ENCODE measurements around the gene VWC2.
A peak's percentile ranks its signal among the peaks of the same experiment; 100 is the strongest.

- TF ChIP-seq MAFF (IDR thresholded peaks at IDR 0.05; ENCODE audit: low read depth, low read length) (no peak), ZNF367 (CRISPR knock-in tag; IDR thresholded peaks at IDR 0.05; ENCODE audit: borderline replicate concordance) (no peak), ZFX (CRISPR knock-in tag; IDR thresholded peaks at IDR 0.05; ENCODE audit: low read depth) (no peak), SRSF1 (optimal IDR thresholded peaks at IDR 0.05; ENCODE audit: low read depth, low read length) (no peak), JUN (CRISPR knock-in tag; IDR thresholded peaks at IDR 0.05) (no peak)
- TF ChIP-seq, protein P1, sequence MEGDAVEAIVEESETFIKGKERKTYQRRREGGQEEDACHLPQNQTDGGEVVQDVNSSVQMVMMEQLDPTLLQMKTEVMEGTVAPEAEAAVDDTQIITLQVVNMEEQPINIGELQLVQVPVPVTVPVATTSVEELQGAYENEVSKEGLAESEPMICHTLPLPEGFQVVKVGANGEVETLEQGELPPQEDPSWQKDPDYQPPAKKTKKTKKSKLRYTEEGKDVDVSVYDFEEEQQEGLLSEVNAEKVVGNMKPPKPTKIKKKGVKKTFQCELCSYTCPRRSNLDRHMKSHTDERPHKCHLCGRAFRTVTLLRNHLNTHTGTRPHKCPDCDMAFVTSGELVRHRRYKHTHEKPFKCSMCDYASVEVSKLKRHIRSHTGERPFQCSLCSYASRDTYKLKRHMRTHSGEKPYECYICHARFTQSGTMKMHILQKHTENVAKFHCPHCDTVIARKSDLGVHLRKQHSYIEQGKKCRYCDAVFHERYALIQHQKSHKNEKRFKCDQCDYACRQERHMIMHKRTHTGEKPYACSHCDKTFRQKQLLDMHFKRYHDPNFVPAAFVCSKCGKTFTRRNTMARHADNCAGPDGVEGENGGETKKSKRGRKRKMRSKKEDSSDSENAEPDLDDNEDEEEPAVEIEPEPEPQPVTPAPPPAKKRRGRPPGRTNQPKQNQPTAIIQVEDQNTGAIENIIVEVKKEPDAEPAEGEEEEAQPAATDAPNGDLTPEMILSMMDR (CRISPR knock-in tag; IDR thresholded peaks at IDR 0.05), result 0 out of 2 replicates have a peak, but pooled peaks have one; percentile 20
These were observed 77.6 kb downstream of the VWC2 start for GRCh38 chr7:49850921-49851613.

Measured in HepG2 (cell line).